KMS-11 (cell line): Measurements from ENCODE around the gene RAB6B.

Source experiments
- H2AFZ ChIP-seq: fragments of 200-600 bp; sonication (generic); 2 replicates; pipeline ENCODE4 v1.6.1; 2016; ENCODE audit warnings: antibody characterized with exemption, mixed run types, low read depth
- H3K27ac ChIP-seq: fragments of 200-600 bp; sonication (generic); 2 replicates; pipeline ENCODE4 v1.6.1; 2016; ENCODE audit warnings: mild to moderate bottlenecking, mixed run types
- H3K27me3 ChIP-seq: fragments of 200-600 bp; sonication (generic); 2 replicates; pipeline ENCODE4 v1.6.1; 2017; ENCODE audit warnings: mild to moderate bottlenecking, low read depth, mixed run types, moderate library complexity; ENCODE audit not compliant: insufficient read depth
- H3K36me3 ChIP-seq: fragments of 200-600 bp; sonication (generic); 2 replicates; pipeline ENCODE4 v1.6.1; 2017; ENCODE audit warnings: mild to moderate bottlenecking, mixed run types; ENCODE audit not compliant: insufficient read depth
- H3K4me1 ChIP-seq: fragments of 200-600 bp; sonication (generic); 2 replicates; pipeline ENCODE4 v1.6.1; 2016; ENCODE audit warnings: mild to moderate bottlenecking, low read depth, mixed run types; ENCODE audit not compliant: poor library complexity, severe bottlenecking
- H3K4me2 ChIP-seq: fragments of 200-600 bp; sonication (generic); 2 replicates; pipeline ENCODE4 v1.7.0; 2016; ENCODE audit warnings: mild to moderate bottlenecking, mixed run types
- H3K4me3 ChIP-seq: fragments of 200-600 bp; sonication (generic); IDR thresholded peaks from 2 replicates; pipeline ENCODE4 v1.6.1; 2017; ENCODE audit warnings: low read depth, low read length, mixed read lengths; ENCODE audit not compliant: insufficient read depth
- H3K79me2 ChIP-seq: fragments of 200-600 bp; sonication (generic); 2 replicates; pipeline ENCODE4 v1.6.1; 2016; ENCODE audit warnings: low read depth, mixed run types; ENCODE audit not compliant: insufficient read depth
- H3K9ac ChIP-seq: fragments of 200-600 bp; sonication (generic); 2 replicates; pipeline ENCODE4 v1.6.1; 2016; ENCODE audit warnings: mild to moderate bottlenecking, mixed run types
- H4K20me1 ChIP-seq: fragments of 200-600 bp; sonication (generic); 2 replicates; pipeline ENCODE4 v1.6.1; 2016; ENCODE audit warnings: mild to moderate bottlenecking, mixed run types; ENCODE audit not compliant: insufficient read depth
- TF ChIP-seq, protein P1 (sequence below): fragments of 200-600 bp; sonication (generic); conservative IDR thresholded peaks from 2 replicates; pipeline ENCODE4 v1.6.1; 2017; ENCODE audit warnings: low read depth, mild to moderate bottlenecking, antibody characterized with exemption, low read length, moderate library complexity, mixed read lengths

Gene RAB6B

GRCh38 chr3:133804896-133805295 is 90.8 kb downstream of the RAB6B start:
- TF ChIP-seq, protein P1, sequence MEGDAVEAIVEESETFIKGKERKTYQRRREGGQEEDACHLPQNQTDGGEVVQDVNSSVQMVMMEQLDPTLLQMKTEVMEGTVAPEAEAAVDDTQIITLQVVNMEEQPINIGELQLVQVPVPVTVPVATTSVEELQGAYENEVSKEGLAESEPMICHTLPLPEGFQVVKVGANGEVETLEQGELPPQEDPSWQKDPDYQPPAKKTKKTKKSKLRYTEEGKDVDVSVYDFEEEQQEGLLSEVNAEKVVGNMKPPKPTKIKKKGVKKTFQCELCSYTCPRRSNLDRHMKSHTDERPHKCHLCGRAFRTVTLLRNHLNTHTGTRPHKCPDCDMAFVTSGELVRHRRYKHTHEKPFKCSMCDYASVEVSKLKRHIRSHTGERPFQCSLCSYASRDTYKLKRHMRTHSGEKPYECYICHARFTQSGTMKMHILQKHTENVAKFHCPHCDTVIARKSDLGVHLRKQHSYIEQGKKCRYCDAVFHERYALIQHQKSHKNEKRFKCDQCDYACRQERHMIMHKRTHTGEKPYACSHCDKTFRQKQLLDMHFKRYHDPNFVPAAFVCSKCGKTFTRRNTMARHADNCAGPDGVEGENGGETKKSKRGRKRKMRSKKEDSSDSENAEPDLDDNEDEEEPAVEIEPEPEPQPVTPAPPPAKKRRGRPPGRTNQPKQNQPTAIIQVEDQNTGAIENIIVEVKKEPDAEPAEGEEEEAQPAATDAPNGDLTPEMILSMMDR: no peak
- peaks cover under 1% of the 10 kb centered on the region; the same call in 1 of the 2 replicates for H3K36me3 ChIP-seq
- peaks cover 38% of the 10 kb centered on the region for H3K79me2 ChIP-seq
- H3K27me3 ChIP-seq: no peaks in the 10 kb centered on the region
- peak overlapping the region; percentile 99 for H3K4me2 ChIP-seq
- H4K20me1 ChIP-seq: no peaks in the 10 kb centered on the region
- H3K4me3 ChIP-seq: peak overlapping the region; percentile 29
- peak overlapping the region; percentile 100 for H2AFZ ChIP-seq
- H3K9ac ChIP-seq: no peak overlapping the region
- H3K4me1 ChIP-seq: peaks cover 32% of the 10 kb centered on the region
- H3K27ac ChIP-seq: no peak overlapping the region

GRCh38 chr3:133803469-133803868 is 92.2 kb downstream of the RAB6B start:
- Histone ChIP-seq H3K27ac (no peak overlapping the region), H3K4me3 (no peak overlapping the region), H3K36me3 (no peaks in the 10 kb centered on the region; the same call in 1 of the 2 replicates), H4K20me1 (no peaks in the 10 kb centered on the region), H3K4me2 (no peak overlapping the region), H3K27me3 (no peaks in the 10 kb centered on the region), H3K9ac (no peak overlapping the region), H3K4me1 (peaks cover 26% of the 10 kb centered on the region), H2AFZ (no peak overlapping the region), H3K79me2 (peaks cover 28% of the 10 kb centered on the region)
- TF ChIP-seq, protein P1: no peak

DNA sequence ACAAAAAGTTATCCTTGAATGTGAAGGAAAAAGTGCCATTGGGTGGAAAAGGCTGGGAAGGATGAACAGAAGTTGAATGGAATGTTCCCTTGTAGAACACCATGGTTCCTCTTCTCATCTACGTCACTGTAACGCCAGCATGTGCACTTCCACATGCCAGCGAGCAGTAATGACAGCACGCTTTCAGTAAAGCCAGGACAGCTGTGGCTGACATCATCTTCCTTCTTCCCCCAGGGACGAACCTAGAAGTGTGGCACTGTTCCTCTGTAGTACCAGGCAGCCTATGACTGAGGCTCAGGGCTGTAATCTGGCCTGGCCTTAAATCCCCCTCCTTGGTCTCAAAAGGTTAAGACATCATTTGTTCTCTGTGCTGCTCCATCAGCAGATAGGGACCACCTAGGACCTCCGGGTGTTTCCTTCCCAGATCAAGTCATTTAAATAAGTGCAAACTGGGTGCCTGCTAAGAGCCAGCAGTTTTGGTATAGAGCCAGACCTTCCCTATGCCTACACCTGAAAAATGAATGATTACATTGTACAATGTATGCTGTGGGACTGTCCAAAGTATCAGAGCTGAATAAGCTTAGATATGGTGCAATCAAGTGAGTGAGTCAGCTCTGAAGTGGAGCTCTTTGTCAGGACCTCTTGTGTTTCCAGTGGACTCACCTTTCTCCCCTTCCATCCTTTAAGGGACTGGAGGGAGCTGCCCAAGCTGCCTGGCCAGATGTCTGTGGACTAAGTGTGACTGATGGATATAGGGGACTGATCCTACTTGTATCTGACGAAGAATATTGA is 95.7 kb downstream of the RAB6B start:
- Histone ChIP-seq H3K4me3 (no peak overlapping the region), H3K4me2 (no peak overlapping the region), H4K20me1 (no peaks in the 10 kb centered on the region), H2AFZ (no peak overlapping the region), H3K79me2 (no peaks in the 10 kb centered on the region), H3K9ac (no peak overlapping the region), H3K27ac (no peak overlapping the region), H3K4me1 (peaks cover 3% of the 10 kb centered on the region), H3K27me3 (no peaks in the 10 kb centered on the region), H3K36me3 (no peaks in the 10 kb centered on the region)
- TF ChIP-seq, protein P1: no peak

DNA sequence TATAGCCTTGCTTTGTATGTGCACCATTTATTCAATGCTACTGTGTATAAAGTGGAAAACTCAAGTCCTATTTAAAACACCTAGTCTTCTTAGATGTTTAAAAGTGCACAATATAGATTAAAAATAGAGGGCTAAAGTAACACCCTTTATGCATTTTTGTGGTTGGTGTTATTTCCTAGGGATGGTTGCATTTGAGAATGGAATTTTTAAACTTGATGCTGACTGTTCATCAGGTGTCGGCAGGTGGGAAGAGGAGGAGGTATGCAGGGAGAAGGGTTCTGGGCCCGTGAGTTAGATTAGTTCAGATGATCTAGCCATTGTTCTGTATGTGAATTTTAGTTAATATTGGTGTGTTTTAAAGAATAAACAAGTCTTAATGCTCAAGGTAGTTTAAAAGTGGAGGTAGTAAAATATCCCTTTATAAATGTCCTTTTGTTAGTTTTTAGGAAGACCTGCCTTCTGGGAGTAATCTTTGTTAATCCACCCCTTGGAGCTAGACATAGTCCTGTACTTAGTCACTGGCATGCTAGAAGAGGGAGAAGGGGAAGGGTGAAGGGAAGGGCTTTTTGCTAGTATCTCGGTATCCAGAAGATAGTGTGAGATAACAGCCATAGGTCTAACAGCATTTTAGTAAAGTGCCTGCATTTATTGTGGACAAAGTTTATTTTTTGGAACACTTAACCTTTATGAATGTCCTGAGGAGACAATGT is 98.1 kb downstream of the RAB6B start:
- Histone ChIP-seq H3K4me2 (no peak overlapping the region), H3K36me3 (no peaks in the 10 kb centered on the region), H3K4me3 (no peak overlapping the region), H3K79me2 (no peaks in the 10 kb centered on the region), H4K20me1 (no peaks in the 10 kb centered on the region), H2AFZ (no peak overlapping the region), H3K27ac (no peak overlapping the region), H3K27me3 (no peaks in the 10 kb centered on the region), H3K4me1 (no peaks in the 10 kb centered on the region), H3K9ac (no peak overlapping the region)
- TF ChIP-seq, protein P1: no peak
